Panc1 (cell line): ENCODE measurements around the gene IRF2BP1. TPM values are rescaled to one million over a fixed set of nuclear protein-coding genes. Genes with fewer than 3 reads are reported as not detected.

ENCODE experiments used
- ATAC-seq: fragments of 200-7000 bp; cut with Tn5 transposase; 2 replicates; pipeline ENCODE4 v1.9.1; 2020; ENCODE audit warnings: mild to moderate bottlenecking, moderate library complexity
- BruUV-seq: library from RNA; stranded (reverse); fragments of 400-500 nt; replicated peaks from 2 replicates; lab custom pipeline; 2021; lab: Mats Ljungman, UMichigan
- CTCF ChIA-PET: fragments of 300-600 bp; sonication (Branson Sonifier 250); formaldehyde crosslinking; loops from one replicate; lab custom pipeline; 2022; ENCODE audit warnings: antibody characterized with exemption; lab: Charles Lee
- POLR2A ChIA-PET: fragments of 300-600 bp; sonication (Branson Sonifier 250); formaldehyde crosslinking; loops from one replicate; lab custom pipeline; 2022; ENCODE audit warnings: antibody characterized with exemption; lab: Charles Lee
- DNase-seq: peaks from one replicate; pipeline ENCODE4 v3.0.0-alpha.2; 2010; ENCODE audit warnings: low read depth, low spot score
- H3K27ac ChIP-seq: 2 replicates; pipeline ENCODE4 v1.5.1; 2011; ENCODE audit warnings: mild to moderate bottlenecking, low read length, inconsistent platforms
- H3K27me3 ChIP-seq: fragments of 200-500 bp; sonication (Bioruptor generic); 2 replicates; pipeline ENCODE4 v1.6.0; 2014; ENCODE audit warnings: low read length, inconsistent platforms; ENCODE audit not compliant: control insufficient read depth, insufficient read depth
- H3K36me3 ChIP-seq: fragments of 200-500 bp; sonication (Bioruptor generic); 2 replicates; pipeline ENCODE4 v1.5.1; 2014; ENCODE audit warnings: inconsistent platforms, mild to moderate bottlenecking, low read length, moderate library complexity; ENCODE audit not compliant: control insufficient read depth, insufficient read depth
- H3K4me1 ChIP-seq: 2 replicates; pipeline ENCODE4 v1.5.1; 2011; ENCODE audit warnings: inconsistent platforms, mild to moderate bottlenecking, low read length, moderate library complexity; ENCODE audit not compliant: control insufficient read depth, insufficient read depth
- H3K4me3 ChIP-seq, 2 experiments: 2 replicates each; pipeline ENCODE4 v1.5.1; 2011 to 2012; ENCODE audit warnings: low read depth in 2 of 2, low read length in 2 of 2, mild to moderate bottlenecking in 2 of 2, inconsistent platforms in 1 of 2, moderate library complexity in 1 of 2
- H3K9me3 ChIP-seq: fragments of 200-500 bp; sonication (Bioruptor generic); 2 replicates; pipeline ENCODE4 v1.5.1; 2014; ENCODE audit warnings: low read depth, mild to moderate bottlenecking, inconsistent platforms, low read length, moderate library complexity; ENCODE audit not compliant: control insufficient read depth, insufficient read depth
- CTCF ChIP-seq: fragments of 450-650 bp; IDR thresholded peaks from 2 replicates; pipeline ENCODE4 v1.5.1; 2017; ENCODE audit warnings: mild to moderate bottlenecking
- POLR2AphosphoS5 ChIP-seq: IDR thresholded peaks from 2 replicates; pipeline ENCODE4 v1.6.1; 2012; ENCODE audit warnings: mild to moderate bottlenecking, low read depth, low read length, moderate library complexity
- REST ChIP-seq, 2 experiments: IDR thresholded peaks; 2 replicates each; pipeline ENCODE4 v1.6.1; 2011 to 2012; ENCODE audit warnings: low read depth in 2 of 2, control low read depth in 1 of 2, low read length in 1 of 2, mild to moderate bottlenecking in 1 of 2, moderate library complexity in 1 of 2; ENCODE audit not compliant: insufficient read depth in 1 of 2
- SIN3A ChIP-seq: IDR thresholded peaks from 2 replicates; pipeline ENCODE4 v1.6.1; 2012; ENCODE audit warnings: low read depth, mild to moderate bottlenecking, low read length, moderate library complexity, borderline replicate concordance; ENCODE audit not compliant: insufficient read depth
- TCF7L2 ChIP-seq: IDR thresholded peaks from 2 replicates; pipeline ENCODE4 v1.6.1; 2011; ENCODE audit warnings: mild to moderate bottlenecking, low read depth, low read length, inconsistent platforms
- in situ Hi-C: cut with HindIII; loops from 2 replicates; pipeline ENCODE4 v1.10.0; 2016; ENCODE audit warnings: low sequenced_read_pairs, low pct_unique_long_range_greater_than_20kb
- intact Hi-C: fragments of 100-400 bp; cut with micrococcal nuclease; formaldehyde crosslinking; loops from one replicate; pipeline ENCODE4 v1.10.0; 2022; ENCODE audit not compliant: unreplicated experiment
- total RNA-seq: library from RNA; stranded (reverse); gene quantifications from one replicate; pipeline ENCODE4 v1.2.1, GENCODE V29; 2021; ENCODE audit not compliant: unreplicated experiment

Gene IRF2BP1
- total RNA-seq, 1 experiment from 2014 or later: 21.9 TPM

- no peak for TF ChIP-seq SIN3A
- TF ChIP-seq CTCF: no peak
- TF ChIP-seq REST (IDR thresholded peaks at IDR 0.05; ENCODE audit: insufficient read depth in 1 of 2, low read depth in 2 of 2, low read length in 1 of 2): no peak
- no peak for TF ChIP-seq TCF7L2
- no peak for TF ChIP-seq POLR2AphosphoS5
- H3K4me1 ChIP-seq: peaks cover 1% of the 10 kb centered on the region
- BruUV-seq: no TSS peak
- H3K9me3 ChIP-seq: no peaks in the 10 kb centered on the region
- H3K4me3 ChIP-seq: no peak overlapping the region
- ChIA-PET POLR2A (no interaction called here), CTCF (no interaction called here)
- H3K36me3 ChIP-seq: no peaks in the 10 kb centered on the region
- DNase-seq (no peak), ATAC-seq (no peak)
- no peaks in the 10 kb centered on the region for H3K27me3 ChIP-seq
- H3K27ac ChIP-seq: no peak overlapping the region
- in situ Hi-C loops: no loop called here
- intact Hi-C loops: no loop called here
Measured at GRCh38 chr19:45895519-45895972, 9.6 kb upstream of the IRF2BP1 start.

DNA sequence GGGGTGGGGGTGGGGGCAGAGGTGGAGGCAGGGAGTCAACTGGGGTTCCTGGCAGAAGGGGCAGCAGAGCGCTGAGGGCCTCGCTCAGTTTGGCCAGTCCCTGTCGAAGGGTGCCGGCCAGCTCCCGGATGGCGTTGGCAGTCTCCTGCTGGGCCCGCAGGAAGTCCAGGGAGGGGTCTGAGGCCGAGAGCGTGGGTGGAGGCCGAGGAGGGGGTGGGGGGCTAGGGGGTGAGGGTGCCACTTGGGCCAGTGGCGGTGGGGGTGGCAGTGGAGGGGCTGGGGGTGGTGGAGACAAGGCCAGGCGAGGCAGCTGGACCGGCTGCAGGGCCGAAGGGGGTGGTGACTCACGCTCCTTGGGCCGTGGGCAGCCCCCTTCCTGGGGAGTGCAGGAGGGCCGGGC lies 4.9 kb upstream of the IRF2BP1 start:
- no peak for TF ChIP-seq SIN3A
- no peak for TF ChIP-seq CTCF
- TF ChIP-seq POLR2AphosphoS5: no peak
- TF ChIP-seq TCF7L2: no peak
- no peak for TF ChIP-seq REST (IDR thresholded peaks at IDR 0.05; ENCODE audit: insufficient read depth in 1 of 2, low read depth in 2 of 2, low read length in 1 of 2)
- Histone ChIP-seq H3K9me3 (no peaks in the 10 kb centered on the region), H3K36me3 (no peaks in the 10 kb centered on the region), H3K27ac (no peak overlapping the region), H3K4me3 (no peak overlapping the region), H3K27me3 (no peaks in the 10 kb centered on the region), H3K4me1 (peaks cover 5% of the 10 kb centered on the region)
- intact Hi-C loops (no loop called here), in situ Hi-C loops (no loop called here)
- DNase-seq: no peak
- ChIA-PET CTCF (no interaction called here), POLR2A (no interaction called here)
- no TSS peak for BruUV-seq
- no peak for ATAC-seq
